RWPE2 (cell line): ENCODE results near the gene ROBO2.

Experiments used
- ATAC-seq: fragments of 200-7000 bp; cut with Tn5 transposase; 3 replicates; pipeline ENCODE4 v1.9.1; 2021; ENCODE audit warnings: low read depth
- DNase-seq: peaks from one replicate; pipeline ENCODE4 v3.0.0-alpha.2; 2020; ENCODE audit warnings: low spot score
- H3K27ac ChIP-seq: fragments of 450-650 bp; 2 replicates; pipeline ENCODE4 v1.5.1; 2017; ENCODE audit warnings: mild to moderate bottlenecking; ENCODE audit not compliant: poor library complexity, severe bottlenecking
- H3K27me3 ChIP-seq: fragments of 250-450 bp; sonication (Bioruptor Pico); 2 replicates; pipeline ENCODE4 v1.5.1; 2021; ENCODE audit warnings: mild to moderate bottlenecking, moderate library complexity; ENCODE audit not compliant: insufficient read depth, poor library complexity, severe bottlenecking
- H3K36me3 ChIP-seq: fragments of 250-450 bp; sonication (Bioruptor Pico); 2 replicates; pipeline ENCODE4 v1.5.1; 2020; ENCODE audit warnings: low read depth, mild to moderate bottlenecking, moderate library complexity
- H3K4me1 ChIP-seq: fragments of 250-450 bp; sonication (Bioruptor Pico); 2 replicates; pipeline ENCODE4 v1.5.1; 2021; ENCODE audit warnings: mild to moderate bottlenecking, moderate library complexity; ENCODE audit not compliant: insufficient read depth, poor library complexity, severe bottlenecking
- H3K4me3 ChIP-seq: fragments of 250-450 bp; sonication (Bioruptor Pico); 2 replicates; pipeline ENCODE4 v1.5.1; 2021; ENCODE audit warnings: mild to moderate bottlenecking, moderate library complexity; ENCODE audit not compliant: severe bottlenecking
- H3K9me3 ChIP-seq: fragments of 250-450 bp; sonication (Bioruptor Pico); 2 replicates; pipeline ENCODE4 v1.5.1; 2021; ENCODE audit warnings: mild to moderate bottlenecking, moderate library complexity; ENCODE audit not compliant: severe bottlenecking
- CTCF ChIP-seq: fragments of 450-650 bp; IDR thresholded peaks from one replicate; pipeline ENCODE4 v1.5.1; 2017; ENCODE audit warnings: mild to moderate bottlenecking, moderate library complexity; ENCODE audit not compliant: poor library complexity, severe bottlenecking

ROBO2 gene

GRCh38 chr3:77256584-77257503 lies 216.9 kb downstream of the ROBO2 start:
- ATAC-seq: no peak
- TF ChIP-seq CTCF: no peak
- Histone ChIP-seq H3K27me3 (peaks cover 3% of the 10 kb centered on the region), H3K9me3 (no peaks in the 10 kb centered on the region), H3K4me3 (no peak overlapping the region), H3K36me3 (no peaks in the 10 kb centered on the region), H3K27ac (no peak overlapping the region), H3K4me1 (no peaks in the 10 kb centered on the region)
- DNase-seq: no peak

- no peak for ATAC-seq
- H3K27me3 ChIP-seq: peaks cover 3% of the 10 kb centered on the region
- no peaks in the 10 kb centered on the region for H3K9me3 ChIP-seq
- no peaks in the 10 kb centered on the region for H3K4me1 ChIP-seq
- no peak overlapping the region for H3K27ac ChIP-seq
- DNase-seq: no peak
- no peak for TF ChIP-seq CTCF
- H3K36me3 ChIP-seq: no peaks in the 10 kb centered on the region
- H3K4me3 ChIP-seq: no peak overlapping the region
Observed at GRCh38 chr3:77259694-77260093, 219.8 kb downstream of the ROBO2 start.

GRCh38 chr3:77262361-77262760 lies 222.5 kb downstream of the ROBO2 start:
- no peaks in the 10 kb centered on the region for H3K9me3 ChIP-seq
- no peak overlapping the region for H3K27ac ChIP-seq
- ATAC-seq: no peak
- H3K27me3 ChIP-seq: no peaks in the 10 kb centered on the region
- H3K4me3 ChIP-seq: no peak overlapping the region
- DNase-seq: no peak
- H3K36me3 ChIP-seq: no peaks in the 10 kb centered on the region
- H3K4me1 ChIP-seq: no peaks in the 10 kb centered on the region
- no peak for TF ChIP-seq CTCF

GRCh38 chr3:77267589-77267988 lies 227.7 kb downstream of the ROBO2 start:
- no peak for TF ChIP-seq CTCF
- no peak for ATAC-seq

GRCh38 chr3:77271306-77271705 lies 231.4 kb downstream of the ROBO2 start:
- TF ChIP-seq CTCF: no peak
- no peak for ATAC-seq
- DNase-seq: no peak
- Histone ChIP-seq H3K9me3 (no peaks in the 10 kb centered on the region), H3K4me3 (no peak overlapping the region), H3K36me3 (no peaks in the 10 kb centered on the region), H3K4me1 (no peaks in the 10 kb centered on the region), H3K27me3 (no peaks in the 10 kb centered on the region), H3K27ac (no peak overlapping the region)

More at GRCh38 chr3:77267589-77267988, 227.7 kb downstream of the ROBO2 start:
- no peak for DNase-seq
- no peak overlapping the region for H3K4me3 ChIP-seq
- H3K27ac ChIP-seq: no peak overlapping the region
- H3K27me3 ChIP-seq: no peaks in the 10 kb centered on the region
- H3K4me1 ChIP-seq: no peaks in the 10 kb centered on the region
- H3K9me3 ChIP-seq: no peaks in the 10 kb centered on the region
- H3K36me3 ChIP-seq: no peaks in the 10 kb centered on the region
